ENCODE results near the gene TSHZ1.

Gene TSHZ1

DNA sequence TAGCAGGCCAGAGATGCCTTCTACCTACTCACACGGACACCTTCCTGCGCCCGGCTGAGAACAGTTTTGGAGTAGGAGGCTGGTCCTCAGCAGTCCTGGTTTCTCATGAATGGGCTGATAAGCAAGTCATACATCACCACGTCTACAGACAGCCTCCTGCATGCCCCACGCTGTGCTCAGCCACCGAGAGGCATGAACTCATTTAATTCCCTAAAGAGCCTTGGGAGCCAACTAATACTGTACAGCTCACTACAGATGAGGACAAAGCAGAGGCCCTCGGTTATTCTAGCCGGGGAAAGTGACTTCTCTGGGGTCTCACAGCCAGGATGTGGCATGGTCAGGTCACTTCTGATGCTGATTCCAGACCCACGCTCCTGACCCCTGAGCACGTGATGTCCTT lies 105.6 kb downstream of the TSHZ1 start:
- no peak for DNase-seq (ENCODE audit: low spot score)

DNA sequence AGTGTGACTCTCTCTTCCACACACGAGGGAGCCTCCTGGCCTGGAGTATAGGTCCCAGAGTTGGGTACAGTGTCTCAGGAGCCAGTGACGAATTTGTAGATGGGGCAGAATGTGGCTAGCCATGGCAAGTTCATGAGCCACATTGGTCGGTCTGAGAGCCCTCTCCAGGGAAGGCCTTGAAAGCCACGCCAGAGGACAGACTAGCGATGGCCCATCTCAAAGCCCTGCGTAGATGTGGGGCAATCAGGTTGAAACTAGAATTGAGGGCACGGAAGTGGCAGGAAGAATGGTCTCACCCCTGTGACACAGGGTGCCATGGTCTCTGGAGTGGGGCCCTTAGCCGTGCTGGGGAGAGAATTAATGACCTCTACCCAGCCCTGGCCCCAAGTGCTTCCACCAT lies 106.2 kb downstream of the TSHZ1 start:
- no peak for DNase-seq (ENCODE audit: low spot score)

DNA sequence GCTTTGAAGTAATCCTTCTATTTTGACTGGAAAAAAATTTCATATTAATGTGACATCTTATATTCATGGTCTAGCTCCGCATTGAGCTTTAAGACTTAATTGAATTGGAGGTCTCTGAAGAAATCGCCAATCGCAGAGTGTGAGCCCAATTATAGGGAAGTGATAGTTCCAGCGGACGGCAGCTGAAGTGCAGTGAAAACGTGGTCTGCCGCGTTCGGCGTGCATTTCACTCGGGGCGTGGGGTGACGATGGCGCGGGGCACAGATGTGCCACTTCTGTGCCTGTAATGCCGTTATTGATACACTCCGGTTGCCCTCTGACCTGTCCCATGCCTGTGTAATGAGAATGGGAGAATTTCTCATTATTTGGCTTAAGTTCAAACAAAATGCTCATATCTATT lies 106.7 kb downstream of the TSHZ1 start:
- DNase-seq (ENCODE audit: low spot score) = no peak

DNA sequence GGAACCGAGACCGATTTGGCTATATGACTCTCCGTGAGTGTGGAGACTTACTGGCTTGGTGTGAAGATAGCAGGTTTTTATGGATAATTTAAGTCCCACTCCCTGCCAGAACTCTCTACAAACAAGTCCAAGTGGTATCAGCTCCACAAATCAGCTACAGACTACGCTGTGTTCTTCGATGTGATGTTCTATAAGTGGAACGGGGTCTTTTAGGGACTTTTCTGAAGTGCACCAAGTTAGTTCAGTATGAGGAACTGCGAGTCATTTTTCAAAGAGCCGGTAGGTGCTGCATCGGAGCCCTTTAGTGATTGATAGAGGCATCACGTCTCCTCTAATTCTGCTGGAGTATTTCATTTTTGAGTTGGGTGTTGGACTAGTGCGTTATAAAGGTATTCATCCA lies 107.1 kb downstream of the TSHZ1 start:
- DNase-seq (ENCODE audit: low spot score) = no peak

DNA sequence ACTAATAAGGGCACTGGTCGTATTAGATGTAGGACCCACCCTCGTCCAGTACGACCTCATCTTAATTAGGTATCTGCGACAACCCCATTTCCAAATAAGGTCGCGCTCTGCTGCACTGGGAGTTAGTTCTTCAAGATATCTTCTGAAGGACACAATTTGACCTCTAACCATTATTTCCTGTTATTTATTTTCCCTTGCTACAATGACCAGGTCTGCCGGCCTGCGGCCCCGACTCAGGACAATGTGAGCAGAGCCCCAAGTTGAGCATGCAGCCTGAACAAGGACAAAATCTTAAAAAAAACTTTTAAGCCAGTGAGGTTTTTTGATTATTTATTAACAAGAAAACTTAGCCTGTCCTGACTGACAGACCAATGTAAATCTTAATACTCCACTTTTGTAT lies 109.3 kb downstream of the TSHZ1 start:
- no peak for DNase-seq (ENCODE audit: low spot score)

DNA sequence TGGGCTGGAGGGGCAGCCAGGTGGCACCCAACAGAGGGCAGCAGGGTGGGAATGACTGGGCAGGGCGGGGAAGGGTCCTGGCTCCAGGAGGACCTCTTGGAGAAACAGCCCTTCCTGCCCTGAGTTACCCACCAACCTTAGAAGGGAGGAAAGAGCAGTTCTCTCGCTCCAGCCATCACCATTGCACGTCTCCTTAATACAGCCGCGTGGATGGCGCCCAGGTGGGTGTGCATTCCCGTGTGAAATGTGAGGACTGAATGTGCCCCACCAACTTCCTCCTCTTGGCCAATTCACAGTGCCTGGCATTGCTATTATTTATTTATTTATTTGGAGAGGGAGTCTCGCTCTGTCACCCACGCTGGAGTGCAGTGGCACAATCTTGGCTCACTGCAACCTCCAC lies 109.9 kb downstream of the TSHZ1 start:
- DNase-seq (ENCODE audit: low spot score) = no peak

DNA sequence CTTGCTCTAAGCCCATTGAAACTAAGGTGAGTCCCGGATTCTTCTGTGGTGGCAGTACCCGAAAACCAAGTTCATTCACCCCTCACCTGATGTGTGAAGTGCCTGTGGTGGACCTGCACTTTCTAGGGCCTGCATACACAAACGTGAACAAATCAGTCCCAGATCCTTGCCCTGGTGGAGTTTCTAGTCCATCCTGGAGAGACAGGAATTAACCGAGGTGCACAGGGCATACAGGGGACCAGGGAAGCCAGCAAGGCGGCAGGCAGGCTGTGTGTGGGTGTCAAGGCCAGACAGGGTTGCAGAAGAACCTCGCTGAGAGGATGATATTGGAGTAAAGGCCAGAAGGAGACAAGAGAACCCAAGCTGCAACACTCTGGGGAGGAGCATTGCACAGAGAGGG lies 110.8 kb downstream of the TSHZ1 start:
- DNase-seq (ENCODE audit: low spot score) = no peak

DNA sequence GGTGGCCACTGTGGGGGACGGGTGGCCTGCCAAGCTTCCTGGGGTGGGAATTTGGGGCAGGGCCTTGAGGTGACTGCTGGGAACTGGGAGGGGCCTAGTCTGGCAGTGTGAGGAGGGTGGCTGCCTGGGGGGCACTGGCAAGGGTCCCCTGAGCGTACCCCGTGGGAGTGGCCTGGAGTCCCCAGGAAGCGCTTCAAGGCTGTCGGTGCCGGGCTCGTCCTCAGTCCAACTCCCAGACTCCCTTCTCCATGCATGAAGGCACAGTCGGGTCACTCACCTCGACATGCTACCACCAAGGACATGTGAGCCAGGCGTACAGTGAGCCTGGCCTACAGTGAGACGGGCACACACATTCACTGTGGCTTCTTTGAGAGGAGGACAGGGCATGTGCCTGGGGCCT lies 111.6 kb downstream of the TSHZ1 start:
- no peak for DNase-seq (ENCODE audit: low spot score)

DNA sequence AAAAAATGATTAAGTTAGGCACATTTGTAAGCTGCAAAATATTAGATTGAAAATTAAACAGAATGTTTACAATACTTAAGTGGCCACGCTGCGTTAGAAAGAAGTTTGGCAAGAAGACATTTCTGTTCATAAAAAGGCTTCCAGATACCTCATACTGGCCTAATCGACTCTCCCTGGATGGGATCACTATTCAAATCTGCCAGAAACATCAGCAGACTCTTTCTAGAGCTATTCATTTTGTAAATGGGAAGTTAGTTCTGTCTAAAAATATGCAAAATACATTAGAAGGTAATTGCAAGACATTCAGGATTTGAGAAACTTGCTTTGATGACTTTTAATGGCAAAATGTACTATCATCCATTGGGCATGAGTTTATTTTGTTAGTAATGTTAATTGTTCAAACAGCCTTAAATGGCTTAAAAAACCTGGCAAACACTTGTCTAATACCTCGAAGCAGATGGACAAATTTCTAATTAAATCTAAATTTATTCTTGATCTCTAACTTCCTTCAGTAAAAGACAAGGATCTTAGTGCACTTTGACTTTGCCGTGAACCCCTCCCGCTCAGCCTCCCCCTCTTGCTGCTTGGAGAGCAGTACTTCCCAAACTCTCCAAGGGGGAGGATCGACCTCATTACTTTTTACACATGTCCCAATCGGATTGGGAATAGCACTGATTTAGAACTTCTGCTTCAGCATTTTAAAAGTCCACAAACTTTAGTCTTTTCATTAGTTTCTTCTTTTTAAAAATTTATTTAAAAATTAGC lies 113.4 kb downstream of the TSHZ1 start:
- DNase-seq (ENCODE audit: low spot score) = no peak

DNA sequence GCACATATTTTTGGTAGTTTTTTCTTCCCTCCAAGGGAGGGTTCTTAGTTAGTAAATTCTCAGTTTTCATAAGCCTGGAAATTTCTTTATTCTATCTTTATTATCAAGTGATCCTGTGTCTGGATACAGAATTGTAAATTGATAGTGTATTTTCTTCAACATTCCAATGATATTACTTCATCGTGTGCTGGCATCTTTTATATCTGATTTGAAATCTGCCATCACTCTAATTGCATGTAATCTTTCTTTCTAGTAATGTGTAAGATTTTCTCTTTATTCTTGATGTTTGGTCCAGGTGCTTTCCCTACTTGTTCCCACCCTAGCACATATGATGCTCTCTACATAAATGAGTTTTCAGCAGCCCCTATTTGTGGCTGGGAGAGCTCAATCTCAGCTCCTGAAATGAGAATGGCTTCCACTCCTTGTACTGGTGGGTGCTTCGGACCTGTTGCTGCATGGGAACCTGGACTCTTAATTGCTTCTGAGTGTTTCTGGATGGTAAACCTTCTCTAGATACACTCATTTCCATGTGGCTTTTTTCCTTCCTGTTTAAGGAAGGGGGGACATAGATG lies 114.2 kb downstream of the TSHZ1 start:
- no peak for DNase-seq (ENCODE audit: low spot score)

DNA sequence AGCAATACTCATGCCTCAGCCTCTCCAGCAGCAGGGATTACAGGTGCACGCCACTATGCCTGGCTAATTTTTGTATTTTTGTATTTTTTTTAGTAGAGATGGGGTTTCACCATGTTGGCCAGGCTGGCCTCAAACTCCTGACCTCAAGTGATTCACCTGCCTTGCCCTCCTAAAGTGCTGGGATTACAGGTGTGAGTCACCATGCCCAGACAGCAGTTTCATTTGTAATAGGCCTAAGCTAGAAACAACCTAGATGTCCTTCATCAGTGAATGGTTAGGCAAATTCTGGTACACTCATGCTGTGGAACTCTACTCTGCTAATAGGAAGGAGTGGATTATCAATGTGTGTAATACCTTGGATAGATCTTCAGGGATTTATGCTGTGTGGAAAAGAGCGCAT lies 119.2 kb downstream of the TSHZ1 start:
- DNase-seq (ENCODE audit: low spot score) = peak; percentile 63

DNA sequence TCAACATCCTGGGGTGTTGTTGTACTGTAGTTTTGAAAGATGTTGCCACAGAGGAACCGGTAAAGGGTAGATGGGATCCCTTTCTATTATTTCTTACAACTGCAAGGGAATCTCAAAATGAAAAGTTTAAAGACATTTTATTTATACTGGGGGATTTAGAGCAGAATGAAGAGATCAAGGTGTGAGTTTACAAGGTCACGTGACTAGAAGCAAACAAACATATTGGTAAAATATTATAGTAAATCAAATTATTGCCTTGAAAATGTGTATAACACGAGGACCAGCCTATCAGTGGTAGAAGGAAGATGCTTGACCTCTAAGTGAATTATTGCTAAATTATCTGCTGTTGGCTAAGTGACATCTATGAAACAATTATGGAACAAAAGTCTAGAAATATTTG lies 119.7 kb downstream of the TSHZ1 start:
- no peak for DNase-seq (ENCODE audit: low spot score)

DNA sequence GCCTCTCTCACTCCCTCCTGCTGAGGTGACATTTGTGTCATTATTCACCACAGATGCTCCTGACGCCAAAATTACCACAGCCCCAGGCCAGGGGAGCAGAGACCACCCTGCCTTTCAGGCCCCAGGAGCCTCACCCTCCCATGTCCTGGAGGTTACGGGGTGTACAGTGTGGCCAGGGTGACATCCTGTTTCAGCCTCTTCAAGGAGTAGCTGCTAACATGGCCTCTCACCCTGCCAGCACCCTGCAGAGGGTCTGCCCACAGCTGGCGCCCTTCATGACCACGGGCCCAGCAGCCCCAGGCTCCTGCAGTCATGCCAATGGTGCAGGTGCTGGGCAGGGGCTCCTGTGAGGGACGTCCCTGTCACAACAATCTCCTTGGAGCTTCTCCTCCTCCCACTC lies 124.3 kb downstream of the TSHZ1 start:
- DNase-seq (ENCODE audit: low spot score) = no peak

DNA sequence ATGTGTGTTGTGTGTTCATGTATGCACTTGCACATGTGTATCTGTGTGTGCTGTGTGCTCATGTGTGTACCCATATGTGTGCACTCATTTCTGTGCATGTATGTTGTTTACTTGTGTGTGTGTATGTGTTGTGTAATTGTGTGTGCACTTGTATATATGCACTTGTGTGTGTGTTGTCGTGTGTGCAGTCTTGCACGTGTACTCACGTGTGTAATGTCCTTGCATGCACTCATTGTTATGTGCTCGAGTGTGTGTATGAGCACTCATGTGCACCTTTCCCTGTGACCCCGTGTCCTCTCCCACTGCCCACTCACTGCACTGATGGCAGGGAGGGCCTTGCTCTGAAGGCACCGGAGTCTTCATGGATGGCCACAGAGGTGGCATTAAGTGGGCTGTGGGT lies 124.9 kb downstream of the TSHZ1 start:
- DNase-seq (ENCODE audit: low spot score) = no peak

DNA sequence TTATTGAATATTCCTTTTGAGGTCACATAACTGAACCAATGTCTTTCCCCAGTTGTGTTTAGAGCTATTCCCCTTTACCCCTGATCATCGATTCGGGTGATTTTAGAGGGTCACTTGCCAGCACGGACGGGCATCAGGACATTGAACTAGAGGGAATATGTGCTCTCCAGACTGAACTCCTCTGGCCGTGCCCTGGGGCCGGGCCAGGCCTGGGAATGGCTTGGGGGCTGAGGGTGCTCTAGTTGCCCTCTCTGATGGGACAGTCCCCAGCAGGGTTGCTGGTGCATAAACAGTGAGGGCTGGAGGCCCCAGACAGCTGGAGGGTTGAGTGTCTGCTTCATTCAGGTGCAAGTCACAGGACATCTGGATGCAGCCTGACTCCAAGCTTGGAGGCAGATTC lies 126.2 kb downstream of the TSHZ1 start:
- DNase-seq (ENCODE audit: low spot score) = no peak

DNA sequence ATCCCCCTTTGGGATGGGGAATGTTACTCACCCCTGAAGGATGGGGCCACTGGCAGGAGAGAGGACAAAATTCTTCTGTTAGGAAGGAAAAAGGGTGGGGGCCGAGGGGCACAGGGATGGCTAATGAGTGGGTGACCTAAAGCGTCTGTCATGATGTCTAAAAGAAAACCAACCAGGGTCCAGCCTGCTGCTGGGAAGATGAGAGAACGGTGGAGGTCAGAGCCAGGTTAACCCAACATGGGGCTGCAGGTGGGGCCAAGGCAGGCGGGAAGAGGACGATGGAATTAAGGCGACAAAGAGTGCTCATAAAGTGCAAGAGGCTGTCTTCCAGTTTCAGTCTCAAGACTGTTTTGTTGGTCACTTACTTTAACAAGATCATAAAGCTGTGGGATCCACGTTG lies 126.8 kb downstream of the TSHZ1 start:
- DNase-seq (ENCODE audit: low spot score) = no peak

DNA sequence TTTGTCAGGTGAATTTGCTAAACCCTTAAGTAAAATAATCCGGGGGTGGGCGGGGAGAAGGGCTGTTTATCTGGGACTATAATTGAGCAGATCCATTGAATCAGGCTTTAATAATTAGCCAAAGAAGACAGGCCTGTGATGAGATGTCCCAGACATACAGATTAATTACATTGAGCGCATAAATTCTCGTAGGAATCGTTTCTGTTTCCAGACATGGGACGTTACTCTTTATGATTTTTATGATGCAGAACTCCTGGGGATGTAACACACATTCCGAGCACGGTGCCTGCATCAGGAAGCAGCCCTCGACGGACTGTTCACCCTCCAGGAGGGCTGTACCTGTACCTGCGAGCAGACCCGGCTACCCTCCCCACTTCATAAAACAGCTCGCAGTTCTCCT lies 128.0 kb downstream of the TSHZ1 start:
- no peak for DNase-seq (ENCODE audit: low spot score)
